ENCODE data around the gene PRR12.

The PRR12 gene

DNA sequence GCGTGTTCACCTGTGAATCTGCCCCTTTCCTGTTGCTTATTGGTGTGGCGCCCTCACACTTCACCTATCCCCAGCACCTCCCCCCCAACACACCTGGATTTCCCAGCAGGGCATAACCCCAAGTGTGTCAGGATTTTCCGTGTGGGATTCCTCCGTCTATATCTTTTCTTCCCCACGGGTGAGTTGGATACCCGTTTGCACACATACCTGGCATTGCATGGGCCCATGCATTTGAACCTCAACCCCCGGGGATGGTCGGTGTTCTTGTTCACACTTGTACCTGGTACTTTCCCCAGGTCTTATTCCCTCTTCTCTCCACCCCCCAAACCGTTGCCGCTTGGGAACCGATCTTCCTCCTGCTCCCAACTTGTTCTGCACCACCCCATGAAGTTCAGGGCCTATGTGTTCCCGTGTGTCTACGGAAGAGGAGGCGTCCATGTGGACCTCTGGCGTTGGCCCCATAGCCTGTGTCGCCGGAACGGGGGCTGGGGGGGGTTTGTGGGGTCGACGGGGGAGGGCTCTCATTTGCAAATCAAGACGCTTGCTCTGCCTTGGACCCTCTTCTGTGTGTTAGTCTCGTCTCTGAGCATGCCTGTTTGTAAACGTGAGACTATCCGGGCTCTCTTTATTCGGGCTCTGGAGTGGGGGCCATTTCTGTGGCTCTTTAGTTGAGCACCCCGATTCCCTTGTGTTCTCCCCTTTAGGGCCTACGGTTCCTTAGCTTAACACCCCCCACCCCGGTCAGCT lies 1.7 kb downstream of the PRR12 start:
- peak; percentile 14 for DNase-seq (ENCODE audit: low spot score)

DNA sequence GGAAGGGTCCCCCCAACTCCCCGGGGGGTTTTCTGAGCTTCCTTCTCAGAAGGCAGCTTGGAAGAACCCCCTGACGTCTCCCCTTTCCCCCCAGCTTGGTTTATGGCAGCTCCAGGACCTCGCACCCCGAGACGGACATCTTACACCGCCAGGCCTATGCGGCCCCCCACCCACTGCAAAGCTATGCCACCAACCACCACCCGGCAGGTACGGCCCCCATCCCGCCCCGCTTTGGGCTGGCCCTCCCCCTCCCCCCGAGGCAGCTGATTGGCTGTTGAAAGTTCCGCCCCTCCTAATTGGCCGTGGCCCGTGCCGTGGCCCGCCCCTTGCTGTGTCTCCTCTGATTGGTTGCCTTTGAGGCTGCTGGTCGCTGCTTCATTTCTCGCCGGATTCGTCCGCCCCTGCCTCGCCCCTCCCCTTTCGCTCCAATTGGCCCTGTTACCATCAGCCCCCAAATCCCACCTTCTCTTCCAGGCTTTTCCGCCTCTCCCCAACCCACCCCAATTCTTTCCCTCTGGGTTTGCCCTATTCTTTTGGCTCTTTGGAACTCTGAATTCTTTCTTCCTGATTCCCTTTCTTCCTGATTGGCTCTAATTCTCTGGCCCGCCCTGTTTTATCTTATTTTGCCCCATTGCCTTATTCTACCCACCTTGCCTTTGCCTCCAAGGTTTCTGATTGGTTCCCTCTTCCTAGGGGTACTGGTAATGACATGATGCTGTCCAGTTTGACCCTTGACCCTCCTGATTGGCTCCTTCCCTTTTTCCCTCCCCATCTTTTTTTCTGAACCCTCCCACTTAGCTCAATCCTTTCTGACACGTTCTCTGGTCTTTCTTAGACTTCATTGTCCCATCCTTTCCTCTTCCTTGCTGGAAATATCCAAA lies 2.5 kb downstream of the PRR12 start:
- DNase-seq (ENCODE audit: low spot score), result peak; percentile 91

DNA sequence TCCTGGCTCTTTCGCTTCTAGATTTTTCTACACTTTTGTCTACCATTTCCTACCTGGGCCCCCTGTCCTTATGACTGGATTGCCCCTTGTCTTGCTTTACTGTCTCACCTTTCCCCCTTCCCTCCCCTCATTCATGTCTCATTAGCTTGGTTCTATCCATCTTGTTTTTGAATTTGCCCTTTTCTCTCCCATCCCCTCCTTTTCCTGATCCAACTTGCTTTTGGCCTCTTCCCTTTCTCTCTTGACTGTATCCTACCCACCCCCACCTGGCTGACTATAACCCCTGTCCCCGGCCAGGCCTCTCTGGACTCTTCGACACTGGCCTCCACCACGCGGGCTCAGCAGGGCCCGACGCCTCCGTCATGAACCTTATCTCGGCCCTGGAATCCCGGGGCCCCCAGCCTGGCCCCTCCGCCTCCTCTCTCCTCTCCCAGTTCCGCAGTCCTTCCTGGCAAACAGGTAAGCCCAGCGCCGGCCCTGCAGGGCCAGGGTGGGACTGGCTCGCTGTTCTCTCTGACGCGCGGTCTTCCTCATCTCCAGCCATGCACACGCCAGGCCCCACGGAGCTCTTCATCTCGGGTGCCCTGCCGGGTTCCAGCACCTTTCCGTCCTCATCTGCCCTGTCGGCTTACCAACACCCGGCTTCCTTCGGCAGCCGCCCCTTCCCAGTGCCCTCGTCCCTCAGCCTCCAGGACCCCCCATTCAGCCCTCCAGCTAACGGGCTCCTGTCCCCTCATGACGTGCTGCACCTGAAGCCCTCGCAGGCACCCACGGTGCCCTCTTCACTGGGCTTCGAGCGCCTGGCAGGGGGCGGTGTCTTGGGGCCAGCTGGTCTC lies 3.4 kb downstream of the PRR12 start:
- DNase-seq (ENCODE audit: low spot score), result no peak

DNA sequence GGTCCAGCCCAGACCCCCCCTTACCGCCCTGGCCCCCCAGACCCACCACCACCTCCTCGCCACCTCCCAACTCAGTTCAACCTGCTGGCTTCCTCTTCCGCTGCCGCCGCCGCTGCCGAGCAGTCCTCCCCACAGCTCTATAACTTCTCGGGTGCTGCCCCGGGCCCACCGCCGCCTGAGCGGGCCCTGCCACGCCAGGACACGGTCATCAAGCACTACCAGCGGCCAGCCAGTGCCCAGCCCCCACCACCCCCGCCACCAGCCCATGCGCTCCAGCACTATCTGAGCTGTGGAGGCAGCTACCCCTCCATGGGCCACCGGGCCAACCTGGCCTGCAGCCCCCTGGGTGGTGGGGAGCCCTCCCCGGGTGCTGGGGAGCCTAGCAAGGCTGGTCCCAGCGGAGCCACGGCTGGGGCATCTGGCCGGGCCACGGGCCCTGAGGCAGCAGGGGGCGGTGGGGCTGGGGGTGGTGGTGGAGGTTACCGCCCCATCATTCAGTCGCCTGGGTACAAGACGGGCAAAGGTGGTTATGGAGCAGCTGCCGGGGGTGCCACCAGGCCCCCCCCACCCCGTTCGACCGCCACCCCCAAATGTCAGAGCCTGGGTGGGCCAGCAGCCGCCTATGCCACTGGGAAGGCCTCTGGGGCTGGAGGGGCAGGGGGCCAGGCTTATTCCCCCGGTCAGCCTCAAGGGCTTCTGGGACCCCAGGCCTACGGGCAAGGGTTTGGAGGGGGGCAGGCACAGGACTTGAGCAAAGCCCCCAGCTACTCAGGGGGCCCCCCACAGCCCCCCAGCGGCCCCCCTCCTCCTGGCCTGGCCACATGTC lies 4.2 kb downstream of the PRR12 start:
- DNase-seq (ENCODE audit: low spot score), result no peak

DNA sequence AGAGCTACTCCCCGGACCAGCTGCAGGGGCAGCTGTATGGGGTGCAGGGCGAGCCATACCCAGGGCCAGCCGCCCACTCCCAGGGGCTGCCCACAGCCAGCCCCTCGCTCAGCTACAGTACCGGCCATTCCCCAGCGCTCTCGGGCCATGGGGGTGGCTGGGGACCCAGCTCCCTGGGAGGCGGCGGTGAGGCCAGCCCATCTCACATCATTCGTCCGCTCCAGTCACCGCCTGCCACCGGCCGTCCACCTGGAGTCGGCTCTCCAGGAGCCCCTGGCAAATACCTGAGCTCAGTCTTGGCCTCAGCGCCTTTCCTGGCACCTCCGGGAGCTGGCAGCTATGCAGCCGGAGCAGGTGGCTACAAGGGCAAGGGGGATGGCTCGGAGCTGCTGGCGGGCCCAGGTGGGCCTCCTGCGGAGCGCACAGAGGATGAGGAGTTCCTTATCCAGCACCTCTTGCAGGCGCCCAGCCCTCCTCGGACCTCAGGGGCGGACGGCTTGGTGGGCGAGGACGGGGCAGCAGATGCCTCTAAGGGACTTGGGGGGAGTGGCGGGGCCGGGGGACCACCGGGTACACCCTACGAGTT lies 4.9 kb downstream of the PRR12 start:
- no peak for DNase-seq (ENCODE audit: low spot score)

DNA sequence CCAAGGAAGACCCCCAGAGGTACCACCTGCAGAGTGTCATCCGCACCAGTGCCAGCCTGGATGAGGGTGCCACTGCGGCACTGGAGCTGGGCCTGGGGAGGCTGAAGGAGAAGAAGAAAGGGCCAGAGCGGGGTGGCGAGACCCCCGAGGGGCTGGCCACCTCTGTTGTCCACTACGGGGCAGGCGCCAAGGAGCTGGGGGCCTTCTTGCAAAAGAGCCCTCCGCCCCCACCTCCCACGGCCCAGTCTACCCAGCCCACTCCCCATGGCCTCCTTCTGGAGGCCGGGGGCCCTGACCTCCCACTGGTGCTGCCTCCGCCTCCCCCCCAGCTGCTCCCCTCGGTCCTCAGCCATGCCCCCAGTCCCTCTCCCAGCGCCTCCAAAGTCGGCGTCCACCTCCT lies 5.4 kb downstream of the PRR12 start:
- no peak for DNase-seq (ENCODE audit: low spot score)

DNA sequence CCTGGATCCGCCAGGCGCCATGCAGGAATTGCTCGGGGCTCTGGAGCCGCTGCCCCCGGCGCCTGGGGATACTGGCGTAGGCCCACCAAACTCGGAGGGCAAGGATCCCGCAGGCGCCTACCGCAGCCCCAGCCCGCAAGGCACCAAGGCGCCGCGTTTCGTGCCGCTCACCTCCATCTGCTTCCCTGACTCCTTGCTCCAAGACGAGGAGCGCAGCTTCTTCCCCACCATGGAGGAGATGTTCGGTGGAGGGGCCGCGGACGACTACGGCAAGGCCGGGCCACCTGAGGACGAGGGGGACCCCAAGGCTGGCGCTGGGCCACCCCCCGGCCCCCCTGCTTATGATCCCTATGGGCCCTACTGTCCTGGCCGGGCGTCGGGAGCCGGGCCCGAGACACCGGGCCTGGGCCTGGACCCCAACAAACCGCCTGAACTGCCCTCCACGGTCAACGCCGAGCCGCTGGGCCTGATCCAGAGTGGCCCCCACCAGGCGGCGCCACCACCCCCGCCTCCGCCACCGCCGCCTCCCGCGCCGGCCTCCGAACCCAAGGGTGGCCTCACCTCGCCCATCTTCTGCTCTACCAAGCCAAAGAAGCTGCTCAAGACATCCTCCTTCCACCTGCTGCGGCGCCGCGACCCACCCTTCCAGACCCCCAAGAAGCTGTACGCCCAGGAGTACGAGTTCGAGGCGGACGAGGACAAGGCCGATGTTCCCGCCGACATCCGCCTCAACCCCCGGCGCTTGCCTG lies 6.1 kb downstream of the PRR12 start:
- no peak for DNase-seq (ENCODE audit: low spot score)

DNA sequence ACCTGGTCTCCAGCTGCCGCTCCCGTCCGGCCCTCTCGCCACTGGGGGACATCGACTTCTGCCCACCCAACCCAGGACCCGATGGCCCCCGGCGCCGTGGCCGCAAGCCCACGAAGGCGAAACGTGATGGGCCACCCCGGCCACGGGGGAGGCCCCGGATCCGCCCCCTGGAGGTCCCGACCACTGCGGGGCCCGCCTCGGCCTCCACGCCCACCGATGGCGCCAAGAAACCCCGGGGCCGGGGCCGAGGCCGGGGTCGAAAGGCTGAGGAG lies 6.7 kb downstream of the PRR12 start:
- no peak for DNase-seq (ENCODE audit: low spot score)

DNA sequence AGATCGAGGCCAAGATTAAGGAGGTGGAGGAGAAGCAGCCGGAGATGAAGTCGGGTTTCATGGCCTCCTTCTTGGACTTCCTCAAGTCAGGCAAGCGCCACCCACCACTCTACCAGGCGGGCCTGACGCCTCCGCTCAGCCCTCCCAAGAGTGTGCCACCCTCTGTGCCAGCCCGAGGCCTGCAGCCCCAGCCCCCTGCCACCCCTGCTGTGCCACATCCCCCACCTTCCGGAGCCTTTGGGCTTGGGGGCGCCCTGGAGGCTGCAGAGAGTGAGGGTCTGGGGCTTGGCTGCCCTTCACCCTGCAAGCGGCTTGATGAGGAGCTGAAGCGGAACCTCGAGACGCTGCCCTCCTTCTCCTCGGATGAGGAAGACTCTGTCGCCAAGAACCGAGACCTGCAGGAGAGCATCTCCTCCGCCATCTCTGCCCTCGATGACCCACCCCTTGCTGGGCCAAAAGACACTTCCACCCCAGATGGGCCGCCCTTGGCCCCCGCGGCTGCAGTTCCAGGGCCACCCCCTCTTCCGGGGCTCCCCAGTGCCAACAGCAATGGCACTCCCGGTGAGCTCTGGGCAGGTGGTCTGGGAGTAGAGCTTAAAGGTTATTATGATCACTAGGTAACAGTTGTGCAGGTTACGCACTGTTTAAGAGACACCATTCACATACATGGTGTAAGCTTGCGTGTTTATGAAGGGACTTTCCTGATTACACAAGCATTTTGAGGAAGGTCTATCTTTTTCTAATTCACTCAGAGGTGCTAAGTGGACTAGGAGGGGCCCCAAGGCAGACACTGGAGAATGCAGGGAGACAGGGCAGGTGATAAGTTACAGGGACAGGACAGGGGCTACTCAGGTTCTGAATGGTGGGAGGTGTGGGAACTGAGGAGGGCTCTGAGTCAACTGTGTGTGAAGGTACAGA lies 8.7 kb downstream of the PRR12 start:
- DNase-seq (ENCODE audit: low spot score), result no peak

DNA sequence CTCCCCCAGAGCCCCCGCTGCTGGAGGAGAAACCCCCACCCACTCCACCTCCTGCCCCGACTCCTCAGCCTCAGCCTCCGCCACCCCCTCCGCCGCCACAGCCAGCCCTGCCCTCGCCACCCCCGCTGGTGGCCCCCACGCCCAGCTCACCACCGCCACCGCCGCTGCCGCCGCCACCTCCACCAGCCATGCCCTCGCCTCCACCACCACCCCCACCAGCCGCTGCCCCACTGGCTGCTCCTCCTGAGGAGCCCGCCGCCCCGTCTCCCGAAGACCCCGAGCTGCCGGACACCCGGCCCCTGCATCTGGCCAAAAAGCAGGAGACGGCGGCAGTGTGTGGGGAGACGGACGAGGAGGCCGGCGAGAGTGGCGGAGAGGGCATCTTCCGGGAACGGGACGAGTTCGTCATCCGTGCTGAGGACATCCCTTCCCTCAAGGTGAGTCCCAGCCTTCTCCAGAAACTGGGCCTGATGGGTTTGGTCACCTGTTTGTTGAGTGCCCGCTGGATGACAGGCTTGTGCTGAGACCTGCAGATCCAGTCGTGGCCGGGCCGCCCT lies 10.6 kb downstream of the PRR12 start:
- no peak for DNase-seq (ENCODE audit: low spot score)

DNA sequence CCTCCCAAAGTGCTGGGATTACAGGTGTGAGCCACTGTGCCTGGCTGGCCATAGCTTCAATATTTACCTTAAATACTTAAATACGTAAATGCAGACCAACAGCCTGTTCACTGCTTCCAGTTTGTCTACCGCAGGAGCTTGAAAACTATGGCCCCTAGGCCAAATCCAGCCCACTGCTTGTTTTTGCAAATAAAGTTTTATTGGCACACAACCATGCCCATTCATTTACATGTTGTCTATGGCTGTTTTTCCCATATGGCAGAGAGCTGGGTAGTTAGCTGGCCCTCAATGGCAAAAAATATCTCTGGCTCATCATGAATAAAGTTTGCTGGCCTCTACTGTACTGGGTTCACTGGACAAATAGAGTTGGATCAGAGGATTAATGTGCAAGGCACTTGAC lies 11.8 kb downstream of the PRR12 start:
- DNase-seq (ENCODE audit: low spot score), result no peak

DNA sequence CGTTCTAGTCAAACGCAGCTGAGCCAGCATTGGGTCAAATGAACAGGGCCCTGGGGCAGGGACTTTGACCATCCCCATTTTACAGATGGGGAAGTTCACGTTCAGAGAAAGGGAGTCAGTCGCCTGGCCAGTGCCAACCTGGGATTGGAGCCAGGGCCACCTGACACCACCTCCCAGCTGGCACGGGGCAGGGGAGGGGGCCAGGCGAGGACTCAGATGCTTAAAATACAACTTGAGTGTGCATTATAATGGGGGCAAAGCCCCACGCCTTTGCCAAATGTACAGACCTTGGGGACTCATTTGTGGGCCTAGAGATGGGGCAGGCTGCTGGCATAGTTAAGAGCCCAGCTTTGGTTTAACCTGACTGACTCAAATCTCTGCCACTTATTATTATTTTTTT lies 14.6 kb downstream of the PRR12 start:
- DNase-seq (ENCODE audit: low spot score), result no peak

DNA sequence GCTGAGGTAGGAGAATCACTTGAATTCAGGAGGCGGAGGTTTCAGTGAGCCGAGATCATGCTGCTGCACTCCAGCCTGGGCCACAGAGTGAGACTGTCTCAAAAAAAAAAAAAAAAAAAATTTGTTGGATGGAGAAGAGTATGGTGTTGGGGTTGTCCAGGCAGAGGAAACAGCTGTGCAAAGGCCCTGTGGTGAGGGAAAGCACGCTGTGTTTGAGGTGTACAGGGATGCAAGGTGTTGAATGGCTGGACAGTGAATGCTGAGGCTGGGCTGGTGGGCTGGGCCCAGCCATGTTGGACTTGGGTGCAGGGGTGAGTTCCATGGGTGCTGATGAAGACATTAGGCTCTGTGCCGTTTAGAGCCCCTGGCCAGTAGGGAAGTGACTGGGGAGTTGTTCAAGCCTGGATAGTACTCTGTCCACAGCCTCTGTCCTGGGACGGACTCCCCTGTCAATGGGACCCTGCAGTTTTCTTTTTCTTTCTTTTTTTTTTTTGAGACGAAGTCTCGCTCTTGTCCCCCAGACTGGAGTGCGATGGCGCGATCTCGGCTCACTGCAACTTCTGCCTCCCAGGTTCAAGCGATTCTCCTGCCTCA lies 18.6 kb downstream of the PRR12 start:
- no peak for DNase-seq (ENCODE audit: low spot score)

DNA sequence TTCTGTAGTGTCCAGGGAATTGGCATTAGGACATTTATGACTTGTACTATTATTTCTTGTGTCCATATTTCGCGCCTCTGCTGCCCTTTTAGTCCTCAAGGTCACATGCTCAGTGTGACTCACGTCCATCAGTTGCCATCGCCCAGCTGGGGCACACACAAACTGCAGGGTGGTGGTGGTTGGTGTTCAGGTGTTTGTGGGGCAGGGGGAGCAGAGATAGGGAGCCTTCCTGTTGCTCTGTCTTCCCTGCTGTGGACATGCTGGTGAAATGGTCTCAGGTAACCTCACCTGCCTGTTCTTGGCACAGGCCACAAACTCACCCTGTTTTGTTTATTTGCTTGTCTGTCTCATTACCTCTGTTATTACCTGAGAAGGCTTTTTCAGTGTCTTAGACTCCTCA lies 22.4 kb downstream of the PRR12 start:
- DNase-seq (ENCODE audit: low spot score), result no peak

DNA sequence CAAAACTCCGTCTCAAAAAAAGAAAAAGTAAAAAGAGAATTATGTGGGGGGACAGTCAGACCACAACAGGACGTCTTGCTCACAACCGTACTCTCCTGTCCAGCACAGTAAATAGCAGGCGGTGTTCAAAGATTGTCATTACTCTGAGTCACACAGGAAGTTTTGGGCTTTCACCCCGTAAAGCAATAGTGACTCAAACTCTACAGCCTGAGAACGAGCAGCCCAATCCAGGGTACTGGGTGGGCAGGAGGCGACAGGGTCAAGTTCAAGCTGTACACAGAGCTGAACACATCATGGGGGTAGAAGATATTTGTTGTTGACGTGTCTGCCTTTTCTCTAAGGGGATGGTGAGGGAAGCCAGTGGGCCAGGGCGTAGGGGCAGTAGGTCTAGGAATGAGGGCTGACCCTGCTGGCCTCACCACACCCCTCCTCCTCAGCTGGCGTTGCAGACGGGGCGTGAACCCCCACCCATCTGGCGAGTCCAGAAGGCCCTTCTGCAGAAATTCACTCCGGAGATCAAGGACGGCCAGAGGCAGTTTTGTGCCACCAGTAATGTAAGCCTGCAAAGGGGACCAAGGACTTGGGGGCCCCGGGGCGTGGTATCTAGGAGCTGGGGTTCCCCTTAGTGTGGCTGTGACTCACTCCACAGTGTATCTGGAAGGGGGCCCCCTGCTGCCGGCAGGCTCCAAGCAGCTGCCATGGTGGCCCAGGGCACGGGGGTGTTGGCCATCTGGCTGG lies 23.3 kb downstream of the PRR12 start:
- DNase-seq (ENCODE audit: low spot score), result no peak

DNA sequence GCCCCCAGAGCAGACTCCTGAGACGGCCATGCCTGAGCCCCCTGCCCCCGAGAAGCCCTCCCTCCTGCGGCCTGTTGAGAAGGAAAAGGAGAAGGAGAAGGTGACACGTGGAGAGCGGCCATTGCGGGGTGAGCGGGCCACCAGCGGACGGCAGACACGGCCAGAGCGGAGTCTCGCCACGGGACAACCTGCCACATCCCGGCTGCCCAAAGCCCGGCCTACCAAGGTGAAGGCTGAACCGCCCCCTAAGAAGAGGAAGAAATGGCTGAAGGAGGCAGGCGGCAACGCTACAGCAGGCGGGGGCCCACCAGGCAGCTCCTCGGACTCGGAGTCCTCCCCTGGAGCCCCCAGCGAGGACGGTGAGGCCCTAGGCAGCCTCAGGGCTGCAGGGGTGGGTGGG lies 24.9 kb downstream of the PRR12 start:
- DNase-seq (ENCODE audit: low spot score), result no peak

DNA sequence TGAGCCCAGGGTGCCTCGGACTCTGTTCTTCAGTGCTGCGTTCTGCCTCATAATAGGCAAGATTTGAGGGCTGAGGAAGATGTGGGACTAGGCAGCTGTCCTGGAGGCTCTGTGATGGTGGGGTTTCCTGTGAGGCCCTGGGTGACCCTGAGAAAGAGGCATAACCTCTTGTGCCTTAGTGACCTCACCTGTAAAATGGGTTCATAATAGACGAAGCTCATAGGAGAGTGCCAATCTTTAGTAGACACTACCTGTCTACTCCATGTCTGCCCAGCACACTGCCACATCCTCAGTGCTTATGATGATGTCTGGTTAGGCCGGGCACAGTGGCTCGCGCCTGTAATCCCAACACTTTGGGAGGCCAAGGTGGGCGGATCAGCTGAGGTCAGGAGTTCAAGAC lies 25.6 kb downstream of the PRR12 start:
- DNase-seq (ENCODE audit: low spot score), result no peak

DNA sequence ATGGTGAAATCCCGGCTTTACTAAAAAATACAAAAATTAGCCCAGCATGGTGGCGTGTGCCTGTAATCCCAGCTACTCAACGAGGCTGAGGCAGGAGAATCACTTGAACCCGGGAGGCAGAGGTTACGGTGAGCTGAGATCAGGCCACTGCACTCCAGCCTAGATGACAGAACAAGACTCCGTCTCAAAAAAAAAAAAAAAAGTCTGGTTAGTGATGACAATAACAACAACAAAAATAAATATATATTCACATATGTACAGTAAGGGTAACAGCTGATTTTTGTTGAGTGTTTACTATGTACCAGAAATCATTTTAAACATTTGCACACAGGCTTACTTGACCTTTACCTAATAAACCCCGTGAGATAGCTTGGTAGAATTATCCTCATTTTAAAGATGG lies 26.0 kb downstream of the PRR12 start:
- no peak for DNase-seq (ENCODE audit: low spot score)
